Ectodermal cell (in vitro differentiated cells): Measurements from ENCODE around the gene MORC3. TPM values are rescaled to one million over a fixed set of nuclear protein-coding genes. Genes with fewer than 3 reads are reported as not detected.
"Not testable (repeated sequence)": the region's sequence is repeated elsewhere in the genome, so short reads cannot be mapped to it uniquely, and the experiment has no call there.

Experiments used
- H3K27ac ChIP-seq: 2 replicates; pipeline ENCODE4 v1.7.0; 2013; ENCODE audit warnings: mild to moderate bottlenecking, low read depth, low read length; ENCODE audit not compliant: insufficient read depth, poor library complexity, severe bottlenecking
- H3K27me3 ChIP-seq: 2 replicates; pipeline ENCODE4 v1.7.0; 2013; ENCODE audit warnings: mild to moderate bottlenecking, low read length; ENCODE audit not compliant: insufficient read depth, control insufficient read depth, poor library complexity, severe bottlenecking
- H3K36me3 ChIP-seq: one replicate; pipeline ENCODE4 v1.7.0; 2013; ENCODE audit warnings: low read length; ENCODE audit not compliant: control insufficient read depth, insufficient read depth
- H3K4me1 ChIP-seq: one replicate; pipeline ENCODE4 v1.7.0; 2013; ENCODE audit warnings: low read length; ENCODE audit not compliant: control insufficient read depth, insufficient read depth
- H3K4me3 ChIP-seq: 2 replicates; pipeline ENCODE4 v1.7.0; 2013; ENCODE audit warnings: low read depth, low read length, control low read depth; ENCODE audit not compliant: insufficient read depth
- H3K9me3 ChIP-seq: 2 replicates; pipeline ENCODE4 v1.7.0; 2013; ENCODE audit warnings: mild to moderate bottlenecking, low read length, moderate library complexity; ENCODE audit not compliant: control insufficient read depth
- WGBS, 2 experiments: methylation state at CpG; one replicate each; pipeline ENCODE4 v1.1.7; 2013; ENCODE audit warnings: missing lambda C conversion rate in 2 of 2; 5-methylcytosine and 5-hydroxymethylcytosine counted together
- polyA plus RNA-seq, 4 experiments: library from polyadenylated mRNA; stranded (reverse); fragments of 50-300 nt; gene quantifications; one replicate each; pipeline ENCODE4 v1.2.3, GENCODE V29; 2013

Gene MORC3, protein sequence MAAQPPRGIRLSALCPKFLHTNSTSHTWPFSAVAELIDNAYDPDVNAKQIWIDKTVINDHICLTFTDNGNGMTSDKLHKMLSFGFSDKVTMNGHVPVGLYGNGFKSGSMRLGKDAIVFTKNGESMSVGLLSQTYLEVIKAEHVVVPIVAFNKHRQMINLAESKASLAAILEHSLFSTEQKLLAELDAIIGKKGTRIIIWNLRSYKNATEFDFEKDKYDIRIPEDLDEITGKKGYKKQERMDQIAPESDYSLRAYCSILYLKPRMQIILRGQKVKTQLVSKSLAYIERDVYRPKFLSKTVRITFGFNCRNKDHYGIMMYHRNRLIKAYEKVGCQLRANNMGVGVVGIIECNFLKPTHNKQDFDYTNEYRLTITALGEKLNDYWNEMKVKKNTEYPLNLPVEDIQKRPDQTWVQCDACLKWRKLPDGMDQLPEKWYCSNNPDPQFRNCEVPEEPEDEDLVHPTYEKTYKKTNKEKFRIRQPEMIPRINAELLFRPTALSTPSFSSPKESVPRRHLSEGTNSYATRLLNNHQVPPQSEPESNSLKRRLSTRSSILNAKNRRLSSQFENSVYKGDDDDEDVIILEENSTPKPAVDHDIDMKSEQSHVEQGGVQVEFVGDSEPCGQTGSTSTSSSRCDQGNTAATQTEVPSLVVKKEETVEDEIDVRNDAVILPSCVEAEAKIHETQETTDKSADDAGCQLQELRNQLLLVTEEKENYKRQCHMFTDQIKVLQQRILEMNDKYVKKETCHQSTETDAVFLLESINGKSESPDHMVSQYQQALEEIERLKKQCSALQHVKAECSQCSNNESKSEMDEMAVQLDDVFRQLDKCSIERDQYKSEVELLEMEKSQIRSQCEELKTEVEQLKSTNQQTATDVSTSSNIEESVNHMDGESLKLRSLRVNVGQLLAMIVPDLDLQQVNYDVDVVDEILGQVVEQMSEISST
- 28.1 TPM for polyA plus RNA-seq (2013, experiment 1 of 4)
- 25.2 TPM for polyA plus RNA-seq (2013, experiment 2 of 4)
- 23.9 TPM for polyA plus RNA-seq (2013, experiment 3 of 4)
- polyA plus RNA-seq (2013, experiment 4 of 4), result 25.5 TPM

DNA sequence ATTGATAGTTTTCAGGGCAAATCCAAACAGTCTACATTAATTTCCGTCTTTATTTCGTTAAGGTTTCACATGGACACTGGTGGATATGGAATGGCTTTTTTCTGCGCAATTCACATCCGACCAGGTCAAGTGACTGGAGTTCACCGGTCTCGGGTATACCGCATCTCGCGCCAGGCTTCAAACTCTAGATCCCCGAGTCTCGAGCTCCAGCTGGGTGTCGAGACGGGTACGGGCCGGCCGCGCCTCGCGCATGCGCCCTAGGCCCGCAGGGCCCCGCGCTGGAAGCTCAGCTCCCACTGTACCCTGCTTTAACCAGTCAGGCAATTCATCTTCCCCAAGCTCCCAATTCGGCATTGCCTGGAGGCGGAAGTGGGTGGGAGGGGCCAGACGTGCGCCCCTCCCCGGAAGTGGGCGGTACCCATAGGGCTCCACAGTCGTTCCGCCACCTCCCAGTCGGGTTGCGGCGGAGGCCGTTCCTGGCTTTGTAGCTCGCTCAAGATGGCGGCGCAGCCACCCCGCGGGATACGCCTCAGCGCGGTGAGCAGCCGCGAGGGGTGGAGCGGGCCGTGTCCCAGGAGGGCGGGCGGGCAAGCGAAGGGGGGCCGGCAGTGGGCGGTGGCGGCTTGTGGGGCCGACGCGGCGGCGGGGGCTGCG lies at the start of gene MORC3:
MORC3 (plus strand) TSS at position 431 of the 654 bp plus-strand sequence; CDS start at position 499, 68 bp downstream.
- Histone ChIP-seq H3K9me3 (no peaks in the 10 kb centered on the region), H3K27me3 (no peaks in the 10 kb centered on the region), H3K27ac (peak within 1 kb of the TSS; percentile 95), H3K36me3 (no peaks in the 10 kb centered on the region), H3K4me3 (peak within 1 kb of the TSS; percentile 91), H3K4me1 (no peaks in the 10 kb centered on the region)
- 1% methylated on average over 59 of the region's 59 CpGs for WGBS, 2 experiments

- not testable (repeated sequence) for H3K4me1 ChIP-seq, H3K27me3 ChIP-seq, H3K9me3 ChIP-seq, H3K27ac ChIP-seq, H3K4me3 ChIP-seq, H3K36me3 ChIP-seq
- 92 to 97% methylated on average over 12 of the region's 12 CpGs for WGBS, 2 experiments
Observed at GRCh38 chr21:36270786-36271695, 49.0 kb upstream of the MORC3 start.

GRCh38 chr21:36274128-36274527 lies 45.9 kb upstream of the MORC3 start:
- Histone ChIP-seq H3K36me3 (no peaks in the 10 kb centered on the region), H3K9me3 (no peaks in the 10 kb centered on the region), H3K4me1 (no peaks in the 10 kb centered on the region), H3K27me3 (no peaks in the 10 kb centered on the region), H3K27ac (no peak overlapping the region), H3K4me3 (no peak overlapping the region)
- 79 to 82% methylated on average over 4 of the region's 4 CpGs for WGBS, 2 experiments

GRCh38 chr21:36282568-36283230 lies 37.3 kb upstream of the MORC3 start:
- H3K27me3 ChIP-seq, result no peaks in the 10 kb centered on the region
- no peaks in the 10 kb centered on the region for H3K4me1 ChIP-seq
- no peak overlapping the region for H3K4me3 ChIP-seq
- no peak overlapping the region for H3K27ac ChIP-seq
- H3K36me3 ChIP-seq, result no peaks in the 10 kb centered on the region
- H3K9me3 ChIP-seq, result no peaks in the 10 kb centered on the region
- 83 to 85% methylated on average over 9 to 10 of the region's 10 CpGs for WGBS, 2 experiments

- H3K27ac ChIP-seq, H3K4me3 ChIP-seq, H3K27me3 ChIP-seq, H3K4me1 ChIP-seq, H3K9me3 ChIP-seq, H3K36me3 ChIP-seq: not testable (repeated sequence)
- WGBS, 2 experiments, result 86% methylated on average over 9 of the region's 9 CpGs
Observed at GRCh38 chr21:36283231-36283622, 36.8 kb upstream of the MORC3 start.

GRCh38 chr21:36288651-36289243 lies 31.2 kb upstream of the MORC3 start:
- Histone ChIP-seq H3K27me3 (no peaks in the 10 kb centered on the region), H3K36me3 (peaks cover 4% of the 10 kb centered on the region), H3K9me3 (no peaks in the 10 kb centered on the region), H3K4me3 (no peak overlapping the region), H3K27ac (peak overlapping the region; percentile 30), H3K4me1 (no peaks in the 10 kb centered on the region)
- WGBS, 2 experiments, result 84 to 86% methylated on average over 7 to 8 of the region's 8 CpGs

DNA sequence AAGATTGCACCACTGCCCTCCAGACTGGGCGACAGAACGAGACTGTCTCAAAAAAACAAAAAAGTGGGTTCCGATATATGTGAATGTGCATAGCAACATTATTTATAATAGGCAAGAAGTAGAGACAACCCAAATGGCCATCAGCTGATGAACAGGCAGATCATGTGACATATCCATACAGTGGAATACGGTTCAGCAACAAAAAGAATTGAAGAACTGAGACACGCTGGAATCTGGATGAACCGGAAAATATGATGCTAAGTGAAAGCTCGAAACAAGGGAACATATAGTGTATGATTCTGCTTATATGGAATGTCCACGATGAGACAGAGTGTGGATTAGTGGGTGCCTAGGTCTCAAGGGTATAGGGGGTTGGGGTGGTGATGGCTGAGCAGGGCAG lies 28.5 kb upstream of the MORC3 start:
- 75 to 76% methylated on average over 8 of the region's 8 CpGs for WGBS, 2 experiments

GRCh38 chr21:36297406-36297937 lies 22.5 kb upstream of the MORC3 start:
- WGBS, 2 experiments, result 90 to 92% methylated on average over 4 of the region's 4 CpGs

More for the DNA sequence above, 28.5 kb upstream of the MORC3 start:
- Histone ChIP-seq H3K4me3 (no peak overlapping the region), H3K9me3 (no peaks in the 10 kb centered on the region), H3K4me1 (no peaks in the 10 kb centered on the region), H3K27me3 (no peaks in the 10 kb centered on the region), H3K27ac (no peak overlapping the region), H3K36me3 (peaks cover 4% of the 10 kb centered on the region)

More at GRCh38 chr21:36297406-36297937, 22.5 kb upstream of the MORC3 start:
- H3K36me3 ChIP-seq, result peaks cover 4% of the 10 kb centered on the region
- H3K9me3 ChIP-seq, result no peaks in the 10 kb centered on the region
- no peaks in the 10 kb centered on the region for H3K4me1 ChIP-seq
- H3K4me3 ChIP-seq, result no peak overlapping the region
- no peaks in the 10 kb centered on the region for H3K27me3 ChIP-seq
- H3K27ac ChIP-seq, result no peak overlapping the region
